ENCODE measurements around the gene MCC. TPM values are rescaled to one million over a fixed set of nuclear protein-coding genes. Genes with fewer than 3 reads are reported as not detected.

Gene MCC
- total RNA-seq, 1 experiment from 2014 or later = 0.41 TPM

- BruUV-seq (replicated peaks) = no TSS peak
Observed at GRCh38 chr5:113035096-113035495, 453.2 kb downstream of the MCC start.

DNA sequence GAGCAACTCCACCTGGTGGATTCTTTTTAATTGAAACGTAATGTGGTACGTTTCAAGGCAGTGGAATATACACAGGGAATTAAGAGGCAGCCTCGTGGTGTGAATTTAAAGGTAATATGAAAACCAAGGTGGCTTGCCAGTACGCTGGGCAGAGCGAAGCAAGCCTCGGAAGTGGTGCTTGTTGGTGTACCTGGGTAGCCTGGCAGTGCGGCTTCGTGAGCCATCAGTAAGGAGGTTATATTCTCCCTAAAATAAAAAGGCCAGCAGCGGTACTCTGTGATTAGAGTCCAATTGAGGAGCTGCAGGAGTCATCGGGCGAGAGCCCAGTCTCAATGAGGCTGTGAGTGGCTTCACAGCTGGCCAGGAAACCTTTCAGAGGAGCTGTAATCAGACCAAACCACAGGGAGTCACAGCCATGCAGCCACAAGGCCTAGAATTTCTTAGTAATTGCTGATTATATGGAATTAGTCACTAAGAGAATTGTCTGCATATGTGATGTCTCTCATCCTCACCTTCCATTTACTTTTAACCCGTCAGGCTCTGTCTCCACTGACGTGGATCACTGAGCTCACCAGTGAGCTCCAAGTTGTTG lies 454.0 kb downstream of the MCC start:
- H3K27me3 ChIP-seq (ENCODE audit: control insufficient read depth, insufficient read depth, low read length) = no peaks in the 10 kb centered on the region
- no TSS peak for BruUV-seq (replicated peaks)
- H3K4me3 ChIP-seq (ENCODE audit: low read depth in 2 of 2, low read length in 2 of 2) = no peak overlapping the region
- peak; percentile 15; the same call in 1 of the 2 replicates for ATAC-seq
- in situ Hi-C loops (cut with HindIII; ENCODE audit: low pct_unique_long_range_greater_than_20kb, low sequenced_read_pairs) (no loop called here), intact Hi-C loops (cut with micrococcal nuclease; ENCODE audit: unreplicated experiment) (no loop called here)
- H3K36me3 ChIP-seq (ENCODE audit: control insufficient read depth, insufficient read depth, low read length) = no peaks in the 10 kb centered on the region
- H3K9me3 ChIP-seq (ENCODE audit: control insufficient read depth, insufficient read depth, low read depth, low read length) = no peaks in the 10 kb centered on the region
- CTCF ChIA-PET = no interaction called here
- H3K27ac ChIP-seq (ENCODE audit: low read length) = no peak overlapping the region
- no peak for DNase-seq (ENCODE audit: low read depth, low spot score)
- TF ChIP-seq TCF7L2 (IDR thresholded peaks at IDR 0.05; ENCODE audit: low read depth, low read length) (no peak), SIN3A (IDR thresholded peaks at IDR 0.05; ENCODE audit: borderline replicate concordance, insufficient read depth, low read depth, low read length) (no peak), POLR2AphosphoS5 (IDR thresholded peaks at IDR 0.05; ENCODE audit: low read depth, low read length) (no peak)
- TF ChIP-seq, protein P1, sequence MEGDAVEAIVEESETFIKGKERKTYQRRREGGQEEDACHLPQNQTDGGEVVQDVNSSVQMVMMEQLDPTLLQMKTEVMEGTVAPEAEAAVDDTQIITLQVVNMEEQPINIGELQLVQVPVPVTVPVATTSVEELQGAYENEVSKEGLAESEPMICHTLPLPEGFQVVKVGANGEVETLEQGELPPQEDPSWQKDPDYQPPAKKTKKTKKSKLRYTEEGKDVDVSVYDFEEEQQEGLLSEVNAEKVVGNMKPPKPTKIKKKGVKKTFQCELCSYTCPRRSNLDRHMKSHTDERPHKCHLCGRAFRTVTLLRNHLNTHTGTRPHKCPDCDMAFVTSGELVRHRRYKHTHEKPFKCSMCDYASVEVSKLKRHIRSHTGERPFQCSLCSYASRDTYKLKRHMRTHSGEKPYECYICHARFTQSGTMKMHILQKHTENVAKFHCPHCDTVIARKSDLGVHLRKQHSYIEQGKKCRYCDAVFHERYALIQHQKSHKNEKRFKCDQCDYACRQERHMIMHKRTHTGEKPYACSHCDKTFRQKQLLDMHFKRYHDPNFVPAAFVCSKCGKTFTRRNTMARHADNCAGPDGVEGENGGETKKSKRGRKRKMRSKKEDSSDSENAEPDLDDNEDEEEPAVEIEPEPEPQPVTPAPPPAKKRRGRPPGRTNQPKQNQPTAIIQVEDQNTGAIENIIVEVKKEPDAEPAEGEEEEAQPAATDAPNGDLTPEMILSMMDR (IDR thresholded peaks at IDR 0.05) = no peak
- TF ChIP-seq, protein P2, sequence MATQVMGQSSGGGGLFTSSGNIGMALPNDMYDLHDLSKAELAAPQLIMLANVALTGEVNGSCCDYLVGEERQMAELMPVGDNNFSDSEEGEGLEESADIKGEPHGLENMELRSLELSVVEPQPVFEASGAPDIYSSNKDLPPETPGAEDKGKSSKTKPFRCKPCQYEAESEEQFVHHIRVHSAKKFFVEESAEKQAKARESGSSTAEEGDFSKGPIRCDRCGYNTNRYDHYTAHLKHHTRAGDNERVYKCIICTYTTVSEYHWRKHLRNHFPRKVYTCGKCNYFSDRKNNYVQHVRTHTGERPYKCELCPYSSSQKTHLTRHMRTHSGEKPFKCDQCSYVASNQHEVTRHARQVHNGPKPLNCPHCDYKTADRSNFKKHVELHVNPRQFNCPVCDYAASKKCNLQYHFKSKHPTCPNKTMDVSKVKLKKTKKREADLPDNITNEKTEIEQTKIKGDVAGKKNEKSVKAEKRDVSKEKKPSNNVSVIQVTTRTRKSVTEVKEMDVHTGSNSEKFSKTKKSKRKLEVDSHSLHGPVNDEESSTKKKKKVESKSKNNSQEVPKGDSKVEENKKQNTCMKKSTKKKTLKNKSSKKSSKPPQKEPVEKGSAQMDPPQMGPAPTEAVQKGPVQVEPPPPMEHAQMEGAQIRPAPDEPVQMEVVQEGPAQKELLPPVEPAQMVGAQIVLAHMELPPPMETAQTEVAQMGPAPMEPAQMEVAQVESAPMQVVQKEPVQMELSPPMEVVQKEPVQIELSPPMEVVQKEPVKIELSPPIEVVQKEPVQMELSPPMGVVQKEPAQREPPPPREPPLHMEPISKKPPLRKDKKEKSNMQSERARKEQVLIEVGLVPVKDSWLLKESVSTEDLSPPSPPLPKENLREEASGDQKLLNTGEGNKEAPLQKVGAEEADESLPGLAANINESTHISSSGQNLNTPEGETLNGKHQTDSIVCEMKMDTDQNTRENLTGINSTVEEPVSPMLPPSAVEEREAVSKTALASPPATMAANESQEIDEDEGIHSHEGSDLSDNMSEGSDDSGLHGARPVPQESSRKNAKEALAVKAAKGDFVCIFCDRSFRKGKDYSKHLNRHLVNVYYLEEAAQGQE (IDR thresholded peaks at IDR 0.05; ENCODE audit: insufficient read depth in 1 of 2, low read depth in 2 of 2, low read length in 1 of 2) = no peak
- POLR2A ChIA-PET = interaction anchor here (0.5 kb wide), 1 partner anchor 25 kb away, joined by 5 read pairs; no protein-coding TSS in a partner anchor
- no peaks in the 10 kb centered on the region for H3K4me1 ChIP-seq (ENCODE audit: control insufficient read depth, insufficient read depth, low read length)

More at GRCh38 chr5:113035096-113035495, 453.2 kb downstream of the MCC start:
- no peaks in the 10 kb centered on the region for H3K9me3 ChIP-seq (ENCODE audit: control insufficient read depth, insufficient read depth, low read depth, low read length)
- no peaks in the 10 kb centered on the region for H3K4me1 ChIP-seq (ENCODE audit: control insufficient read depth, insufficient read depth, low read length)
- in situ Hi-C loops (cut with HindIII; ENCODE audit: low pct_unique_long_range_greater_than_20kb, low sequenced_read_pairs) (no loop called here), intact Hi-C loops (cut with micrococcal nuclease; ENCODE audit: unreplicated experiment) (no loop called here)
- H3K4me3 ChIP-seq (ENCODE audit: low read depth in 2 of 2, low read length in 2 of 2) = no peak overlapping the region
- H3K27ac ChIP-seq (ENCODE audit: low read length) = no peak overlapping the region
- CTCF ChIA-PET = no interaction called here
- DNase-seq (ENCODE audit: low read depth, low spot score) (no peak), ATAC-seq (no peak)
- POLR2A ChIA-PET = no interaction called here
- no peaks in the 10 kb centered on the region for H3K27me3 ChIP-seq (ENCODE audit: control insufficient read depth, insufficient read depth, low read length)
- no peaks in the 10 kb centered on the region for H3K36me3 ChIP-seq (ENCODE audit: control insufficient read depth, insufficient read depth, low read length)
- TF ChIP-seq, protein P1 (IDR thresholded peaks at IDR 0.05) = no peak
- TF ChIP-seq, protein P2 (IDR thresholded peaks at IDR 0.05; ENCODE audit: insufficient read depth in 1 of 2, low read depth in 2 of 2, low read length in 1 of 2) = no peak
- TF ChIP-seq TCF7L2 (IDR thresholded peaks at IDR 0.05; ENCODE audit: low read depth, low read length) = no peak
- no peak for TF ChIP-seq SIN3A (IDR thresholded peaks at IDR 0.05; ENCODE audit: borderline replicate concordance, insufficient read depth, low read depth, low read length)
- no peak for TF ChIP-seq POLR2AphosphoS5 (IDR thresholded peaks at IDR 0.05; ENCODE audit: low read depth, low read length)

All from Panc1 (cell line).